SJCRH30 (cell line): ENCODE results near the gene PRKCA. TPM values are rescaled to one million over a fixed set of nuclear protein-coding genes. Genes with fewer than 3 reads are reported as not detected.

Experiments
- DNase-seq, 2 experiments: peaks; one replicate each; pipeline ENCODE4 v3.0.0-alpha.2; 2015 to 2020
- H3K27ac ChIP-seq: fragments of 250-450 bp; sonication (Bioruptor Pico); 2 replicates; pipeline ENCODE4 v1.5.1; 2020; ENCODE audit warnings: mild to moderate bottlenecking, moderate library complexity
- H3K27me3 ChIP-seq: fragments of 250-450 bp; sonication (Bioruptor Pico); 2 replicates; pipeline ENCODE4 v1.5.1; 2020; ENCODE audit warnings: mild to moderate bottlenecking, moderate library complexity
- H3K36me3 ChIP-seq: fragments of 250-450 bp; sonication (Bioruptor Pico); 2 replicates; pipeline ENCODE4 v1.5.1; 2020; ENCODE audit warnings: mild to moderate bottlenecking, moderate library complexity
- H3K4me1 ChIP-seq: fragments of 250-450 bp; sonication (Bioruptor Pico); 2 replicates; pipeline ENCODE4 v1.5.1; 2020; ENCODE audit warnings: mild to moderate bottlenecking, moderate library complexity
- H3K4me3 ChIP-seq: fragments of 250-450 bp; sonication (Bioruptor Pico); 2 replicates; pipeline ENCODE4 v1.5.1; 2020; ENCODE audit warnings: mild to moderate bottlenecking, moderate library complexity
- H3K9me3 ChIP-seq: fragments of 250-450 bp; sonication (Bioruptor Pico); replicated peaks from 2 replicates; pipeline ENCODE4 v1.5.1; 2020; ENCODE audit warnings: mild to moderate bottlenecking, moderate library complexity
- total RNA-seq: library from RNA; depleted of rRNA; stranded (reverse); fragments of >200 nt; shearing (Covaris generic); gene quantifications from 2 replicates; pipeline ENCODE4 v1.2.3, GENCODE V29; 2014

Gene PRKCA
- total RNA-seq, 1 experiment from 2014 or later: 24.7 TPM

GRCh38 chr17:66837885-66838665 is 535.7 kb downstream of the PRKCA start:
- no peak overlapping the region for H3K4me3 ChIP-seq
- H3K27me3 ChIP-seq: no peaks in the 10 kb centered on the region
- no peak overlapping the region for H3K27ac ChIP-seq

DNA sequence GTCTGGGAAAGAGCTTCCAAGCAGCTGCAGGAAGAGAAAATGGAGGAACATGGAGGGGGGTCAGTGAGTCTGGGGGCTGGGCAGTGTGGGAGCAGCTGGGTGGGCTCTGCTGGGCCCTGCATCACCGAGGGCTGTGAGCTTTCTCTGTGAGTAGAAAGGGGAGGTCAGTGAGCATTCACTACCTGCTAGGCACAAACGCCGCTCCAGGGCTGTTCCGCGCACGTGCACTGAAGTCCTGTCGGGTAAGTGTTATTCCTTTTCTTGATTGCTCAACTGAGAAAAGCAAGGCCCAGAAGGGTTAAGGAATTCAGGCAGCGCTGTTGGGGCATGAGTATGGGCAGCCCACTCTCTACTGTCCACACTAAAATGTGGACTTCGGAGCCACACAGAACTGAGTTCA is 537.2 kb downstream of the PRKCA start:
- Histone ChIP-seq H3K9me3 (no peaks in the 10 kb centered on the region), H3K4me1 (no peaks in the 10 kb centered on the region), H3K27me3 (no peaks in the 10 kb centered on the region), H3K36me3 (no peaks in the 10 kb centered on the region), H3K27ac (no peak overlapping the region), H3K4me3 (no peak overlapping the region)
- DNase-seq: no peak

More at GRCh38 chr17:66837885-66838665, 535.7 kb downstream of the PRKCA start:
- DNase-seq: no peak
- H3K36me3 ChIP-seq: no peaks in the 10 kb centered on the region
- H3K9me3 ChIP-seq: no peaks in the 10 kb centered on the region
- H3K4me1 ChIP-seq: no peaks in the 10 kb centered on the region

DNA sequence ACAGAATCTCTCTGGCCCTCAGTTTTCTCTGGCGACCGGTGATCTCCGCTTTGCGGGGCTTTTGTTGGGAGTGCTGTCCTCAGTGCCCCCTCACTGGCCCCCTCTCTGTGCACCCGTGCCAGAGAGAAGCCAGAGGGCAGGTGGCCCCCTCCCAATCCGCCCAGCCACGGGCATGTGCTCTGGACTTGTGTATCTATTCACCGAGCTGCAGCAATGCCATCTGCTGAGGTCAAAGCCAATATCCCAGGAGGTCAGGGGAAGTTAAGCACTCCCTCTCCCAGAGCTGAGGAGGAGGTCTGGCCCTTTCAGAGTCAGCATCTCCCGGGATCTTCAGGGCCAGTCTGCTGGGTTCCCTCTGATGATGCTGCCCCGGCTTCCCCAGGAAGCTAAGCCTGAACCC is 537.6 kb downstream of the PRKCA start:
- H3K4me3 ChIP-seq: no peak overlapping the region
- no peak overlapping the region for H3K27ac ChIP-seq
- no peaks in the 10 kb centered on the region for H3K4me1 ChIP-seq
- H3K9me3 ChIP-seq: no peaks in the 10 kb centered on the region
- DNase-seq: no peak
- no peaks in the 10 kb centered on the region for H3K27me3 ChIP-seq
- no peaks in the 10 kb centered on the region for H3K36me3 ChIP-seq

GRCh38 chr17:66841328-66841727 is 538.9 kb downstream of the PRKCA start:
- H3K27me3 ChIP-seq: no peaks in the 10 kb centered on the region
- no peak overlapping the region for H3K27ac ChIP-seq
- no peaks in the 10 kb centered on the region for H3K9me3 ChIP-seq
- DNase-seq: no peak
- no peaks in the 10 kb centered on the region for H3K4me1 ChIP-seq
- H3K36me3 ChIP-seq: no peaks in the 10 kb centered on the region
- no peak overlapping the region for H3K4me3 ChIP-seq

GRCh38 chr17:66841744-66842143 is 539.3 kb downstream of the PRKCA start:
- no peaks in the 10 kb centered on the region for H3K9me3 ChIP-seq
- no peaks in the 10 kb centered on the region for H3K27me3 ChIP-seq
- H3K4me1 ChIP-seq: no peaks in the 10 kb centered on the region
- H3K27ac ChIP-seq: no peak overlapping the region
- H3K4me3 ChIP-seq: no peak overlapping the region
- no peaks in the 10 kb centered on the region for H3K36me3 ChIP-seq
- no peak for DNase-seq

- Histone ChIP-seq H3K4me1 (no peaks in the 10 kb centered on the region), H3K27ac (no peak overlapping the region), H3K27me3 (no peaks in the 10 kb centered on the region), H3K36me3 (no peaks in the 10 kb centered on the region), H3K4me3 (no peak overlapping the region), H3K9me3 (no peaks in the 10 kb centered on the region)
- no peak for DNase-seq
Measured at GRCh38 chr17:66842505-66842904, 540.1 kb downstream of the PRKCA start.

DNA sequence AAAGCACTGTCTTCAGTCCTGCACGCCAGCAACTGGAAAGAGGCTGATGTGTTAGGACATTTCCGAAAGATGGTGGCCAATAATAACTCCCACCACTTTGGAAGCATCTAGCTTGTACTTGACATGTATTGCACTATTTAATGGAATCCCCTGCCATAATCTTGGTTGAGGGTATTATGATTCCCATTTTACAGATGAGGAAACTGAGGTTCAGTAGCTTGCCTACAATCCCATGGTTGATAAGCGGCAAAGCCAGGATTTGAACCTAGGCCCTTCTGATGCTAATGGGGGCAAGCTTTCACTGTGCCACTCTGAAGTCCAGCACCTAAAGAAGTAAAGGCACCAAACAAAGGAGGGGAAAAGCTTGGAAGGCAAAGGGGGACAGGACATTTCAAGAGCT is 540.5 kb downstream of the PRKCA start:
- no peaks in the 10 kb centered on the region for H3K9me3 ChIP-seq
- H3K27ac ChIP-seq: no peak overlapping the region
- no peaks in the 10 kb centered on the region for H3K27me3 ChIP-seq

GRCh38 chr17:66843627-66844026 is 541.2 kb downstream of the PRKCA start:
- no peaks in the 10 kb centered on the region for H3K36me3 ChIP-seq
- DNase-seq: no peak
- no peak overlapping the region for H3K4me3 ChIP-seq
- H3K27ac ChIP-seq: no peak overlapping the region
- H3K4me1 ChIP-seq: no peaks in the 10 kb centered on the region
- H3K27me3 ChIP-seq: no peaks in the 10 kb centered on the region
- H3K9me3 ChIP-seq: no peaks in the 10 kb centered on the region

More for the DNA sequence above, 540.5 kb downstream of the PRKCA start:
- H3K36me3 ChIP-seq: no peaks in the 10 kb centered on the region
- no peaks in the 10 kb centered on the region for H3K4me1 ChIP-seq
- no peak for DNase-seq
- no peak overlapping the region for H3K4me3 ChIP-seq

GRCh38 chr17:66847704-66848103 is 545.3 kb downstream of the PRKCA start:
- Histone ChIP-seq H3K27ac (no peak overlapping the region), H3K4me1 (no peaks in the 10 kb centered on the region), H3K4me3 (no peak overlapping the region), H3K27me3 (no peaks in the 10 kb centered on the region), H3K36me3 (no peaks in the 10 kb centered on the region), H3K9me3 (no peaks in the 10 kb centered on the region)
- peak in 1 of 2 experiments; percentile 29 for DNase-seq

DNA sequence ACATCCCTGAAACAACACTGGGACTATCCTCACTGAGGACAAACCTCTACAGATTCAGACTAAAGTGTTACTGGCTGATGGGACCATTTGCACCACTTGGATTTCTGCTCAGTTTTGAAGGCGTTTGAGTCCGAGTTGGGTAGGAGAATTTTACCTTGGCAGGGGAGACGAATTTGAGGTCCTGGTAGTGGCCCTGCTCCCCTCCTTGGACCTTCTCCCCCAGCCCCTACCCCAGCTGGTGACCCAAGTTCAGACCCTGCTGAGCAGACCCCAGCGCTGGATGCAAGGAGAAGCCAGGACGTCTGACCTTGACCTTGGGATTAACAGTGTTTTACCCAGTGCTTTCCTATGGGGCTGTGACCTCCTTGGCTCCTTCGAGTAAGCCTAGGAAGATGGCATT is 546.1 kb downstream of the PRKCA start:
- Histone ChIP-seq H3K4me3 (no peak overlapping the region), H3K36me3 (no peaks in the 10 kb centered on the region), H3K4me1 (no peaks in the 10 kb centered on the region), H3K27ac (no peak overlapping the region), H3K27me3 (no peaks in the 10 kb centered on the region), H3K9me3 (no peaks in the 10 kb centered on the region)
- no peak for DNase-seq

- H3K27me3 ChIP-seq: no peaks in the 10 kb centered on the region
- H3K4me3 ChIP-seq: no peak overlapping the region
- no peaks in the 10 kb centered on the region for H3K36me3 ChIP-seq
- H3K9me3 ChIP-seq: no peaks in the 10 kb centered on the region
- no peaks in the 10 kb centered on the region for H3K4me1 ChIP-seq
- H3K27ac ChIP-seq: no peak overlapping the region
- no peak for DNase-seq
Measured at GRCh38 chr17:66849032-66849655, 546.7 kb downstream of the PRKCA start.

DNA sequence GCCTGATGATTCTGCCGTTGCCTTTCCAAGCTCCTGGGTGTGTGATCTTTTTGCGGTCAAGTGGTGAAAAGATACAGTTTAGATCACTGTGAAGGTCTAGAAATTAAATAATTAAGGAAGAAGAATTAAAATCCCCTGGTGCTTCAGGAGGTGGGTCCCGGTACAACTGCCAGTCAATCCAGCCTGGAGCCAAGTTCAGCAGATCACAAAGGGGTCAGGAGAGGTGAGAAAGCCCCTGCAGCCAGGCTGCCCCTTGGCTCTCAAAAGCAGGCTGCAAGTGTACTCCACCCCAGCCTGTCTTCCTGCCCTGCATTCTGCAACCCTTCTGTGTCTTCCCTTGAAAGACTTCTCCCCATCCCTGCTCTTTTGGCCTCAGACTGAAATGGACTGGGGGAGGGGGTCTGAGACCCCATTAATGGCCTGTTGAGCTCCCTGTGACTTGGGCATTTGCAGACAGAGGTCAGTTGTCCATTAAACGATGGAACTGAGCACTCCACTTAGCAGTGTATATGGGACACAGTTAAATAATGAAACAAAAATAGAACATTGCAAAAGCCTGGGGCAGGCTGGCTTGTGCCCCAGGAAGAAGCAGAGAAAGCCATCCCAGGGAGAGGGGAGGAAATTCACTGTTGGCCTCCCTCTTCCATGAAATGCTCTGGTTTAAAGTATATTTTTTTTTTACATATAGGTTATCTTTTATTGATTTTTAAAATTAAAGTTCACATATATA is 547.6 kb downstream of the PRKCA start:
- Histone ChIP-seq H3K4me3 (no peak overlapping the region), H3K4me1 (no peaks in the 10 kb centered on the region), H3K9me3 (no peaks in the 10 kb centered on the region; the same call in 1 of the 2 replicates), H3K36me3 (no peaks in the 10 kb centered on the region), H3K27me3 (no peaks in the 10 kb centered on the region), H3K27ac (no peak overlapping the region)
- DNase-seq: no peak

DNA sequence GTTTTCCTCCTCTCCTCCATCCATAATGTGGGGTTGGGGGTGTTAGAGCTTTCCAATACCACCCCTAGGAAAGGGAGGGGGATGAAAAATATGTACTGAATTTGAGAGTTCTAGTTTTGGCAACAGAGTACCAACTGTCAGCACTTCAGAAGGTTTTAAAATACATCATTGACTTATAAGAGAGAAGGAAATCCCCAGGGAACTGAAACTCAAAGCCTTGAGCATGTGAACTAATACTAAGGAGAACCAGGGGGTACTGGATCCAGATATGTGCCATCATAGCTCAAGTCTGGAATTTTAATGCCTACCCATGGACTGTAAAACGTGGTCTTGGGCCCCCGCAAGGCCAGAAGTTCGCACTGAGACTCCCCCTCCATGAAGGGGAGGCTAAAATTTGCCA is 548.3 kb downstream of the PRKCA start:
- no peak for DNase-seq
- no peaks in the 10 kb centered on the region for H3K4me1 ChIP-seq
- no peak overlapping the region for H3K4me3 ChIP-seq

GRCh38 chr17:66855204-66855603 is 552.8 kb downstream of the PRKCA start:
- no peaks in the 10 kb centered on the region; the same call in 1 of the 2 replicates for H3K9me3 ChIP-seq
- H3K36me3 ChIP-seq: no peaks in the 10 kb centered on the region
- H3K4me1 ChIP-seq: no peaks in the 10 kb centered on the region
- no peaks in the 10 kb centered on the region for H3K27me3 ChIP-seq
- H3K27ac ChIP-seq: no peak overlapping the region
- no peak overlapping the region for H3K4me3 ChIP-seq
- no peak for DNase-seq

More for the DNA sequence above, 548.3 kb downstream of the PRKCA start:
- Histone ChIP-seq H3K27ac (no peak overlapping the region), H3K27me3 (no peaks in the 10 kb centered on the region), H3K36me3 (no peaks in the 10 kb centered on the region), H3K9me3 (no peaks in the 10 kb centered on the region; the same call in 1 of the 2 replicates)
